ENCODE measurements around the gene LRRFIP1. TPM values are rescaled to one million over a fixed set of nuclear protein-coding genes. Genes with fewer than 3 reads are reported as not detected.

LRRFIP1 gene
- total and polyA plus RNA-seq, 2 donors (not counting 1 experiment from before 2014, with no cell fraction given), result 42.0 to 139 TPM

- POLR2A ChIA-PET, result interaction anchor here (0.8 to 1.6 kb wide), 2 partner anchors 9 to 24 kb away, joined by 3 to 4 read pairs; no protein-coding TSS in a partner anchor
- peaks cover 91% of the 10 kb centered on the region for H4K20me1 ChIP-seq (ENCODE audit: control insufficient read depth, insufficient read depth, low read length, poor library complexity, severe bottlenecking)
- WGBS (ENCODE audit: insufficient coverage), result 70% methylated on average over 4 of the region's 10 CpGs
These were observed 74.5 kb downstream of the LRRFIP1 start for GRCh38 chr2:237701859-237702390.

More at GRCh38 chr2:237701859-237702390, 74.5 kb downstream of the LRRFIP1 start:
- ATAC-seq (ENCODE audit: low read depth) (no peak), DNase-seq (no peak)
- TF ChIP-seq CTCF (IDR thresholded peaks at IDR 0.05) (no peak), EZH2 (IDR thresholded peaks at IDR 0.05; ENCODE audit: borderline replicate concordance, insufficient read depth, low read depth, low read length, poor library complexity, severe bottlenecking) (no peak)
- no peaks in the 10 kb centered on the region for H3K9me3 Mint-ChIP-seq (ENCODE audit: insufficient read depth)
- H3K27ac Mint-ChIP-seq, result peak overlapping the region; percentile 57
- peak overlapping the region in 2 of 5 experiments; percentile 29 to 43 for H3K4me3 ChIP-seq (ENCODE audit: control extremely low read depth in 1 of 5, extremely low read depth in 1 of 5, insufficient read depth in 1 of 5, low read depth in 2 of 5, low read length in 4 of 5)
- peak overlapping the region; percentile 78 for H3K4me2 ChIP-seq (replicated peaks; ENCODE audit: low read depth, low read length, poor library complexity, severe bottlenecking)
- H2AFZ ChIP-seq (ENCODE audit: insufficient read depth, low read depth, low read length, poor library complexity, severe bottlenecking), result no peak overlapping the region
- H3K27me3 Mint-ChIP-seq, result no peaks in the 10 kb centered on the region
- H3K4me1 ChIP-seq (ENCODE audit: control insufficient read depth in 2 of 2, insufficient read depth in 2 of 2, low read length in 2 of 2), result peaks cover 79 to 94% of the 10 kb centered on the region in 2 donors
- peaks cover 94% of the 10 kb centered on the region for H3K4me1 Mint-ChIP-seq
- peaks cover 100% of the 10 kb centered on the region for H3K79me2 ChIP-seq (ENCODE audit: control insufficient read depth, insufficient read depth, low read length)
- intact Hi-C loops (cut with micrococcal nuclease), result loop anchor here (1.0 to 5.0 kb wide), 2 partner anchors 8 to 35 kb away; no protein-coding TSS in a partner anchor
- peak overlapping the region; percentile 4 to 64 for H3K27ac ChIP-seq (ENCODE audit: low read length in 2 of 2)
- peaks cover 0 to 15% of the 10 kb centered on the region in 2 experiments for H3K36me3 ChIP-seq (replicated peaks in 1 of 2; ENCODE audit: control extremely low read depth in 1 of 2, control insufficient read depth in 1 of 2, extremely low read depth in 1 of 2, insufficient read depth in 2 of 2, low read length in 1 of 2)
- no peaks in the 10 kb centered on the region for H3K27me3 ChIP-seq (replicated peaks in 1 of 4; ENCODE audit: control extremely low read depth in 1 of 4, control insufficient read depth in 3 of 4, insufficient read depth in 4 of 4, low read length in 3 of 4)
- CTCF ChIA-PET, result interaction anchor here (1.0 to 5.3 kb wide), 4 partner anchors 11 to 30 kb away, joined by 3 to 72 read pairs (median 4); no protein-coding TSS in a partner anchor
- H3K4me3 Mint-ChIP-seq, result peak overlapping the region; percentile 63
- H3K9ac ChIP-seq (ENCODE audit: low read length), result peak overlapping the region; percentile 46
- peaks cover 0 to 11% (median 0%) of the 10 kb centered on the region in 3 donors for H3K9me3 ChIP-seq (ENCODE audit: control extremely low read depth in 1 of 3, control insufficient read depth in 2 of 3, insufficient read depth in 1 of 3, low read length in 2 of 3)
